H9 (cell line): Measurements from ENCODE around the gene HIPK2. TPM values are rescaled to one million over a fixed set of nuclear protein-coding genes. Genes with fewer than 3 reads are reported as not detected.

Experiments used
- DNase-seq: peaks from one replicate; pipeline ENCODE4 v3.0.0-alpha.2; 2017
- H2AFZ ChIP-seq: one replicate; pipeline ENCODE4 v1.6.1; 2013; ENCODE audit warnings: mild to moderate bottlenecking, low read length, control low read depth, moderate library complexity
- H2AK5ac ChIP-seq: 2 replicates; pipeline ENCODE4 v1.6.1; 2013; ENCODE audit warnings: low read length, control low read depth, mixed read lengths; ENCODE audit not compliant: insufficient read length
- H2BK120ac ChIP-seq: one replicate; pipeline ENCODE4 v1.6.1; 2013; ENCODE audit warnings: low read depth, mild to moderate bottlenecking, low read length, control low read depth, inconsistent platforms; ENCODE audit not compliant: poor library complexity, severe bottlenecking
- H2BK12ac ChIP-seq: 2 replicates; pipeline ENCODE4 v1.6.1; 2013; ENCODE audit warnings: low read length, control low read depth, mixed read lengths, low read depth; ENCODE audit not compliant: insufficient read length
- H2BK15ac ChIP-seq: 2 replicates; pipeline ENCODE4 v1.6.1; 2013; ENCODE audit warnings: low read depth, low read length, control low read depth
- H2BK20ac ChIP-seq: one replicate; pipeline ENCODE4 v1.6.1; 2013; ENCODE audit warnings: low read depth, mild to moderate bottlenecking, low read length, control low read depth, inconsistent platforms; ENCODE audit not compliant: poor library complexity, severe bottlenecking
- H2BK5ac ChIP-seq: 2 replicates; pipeline ENCODE4 v1.6.1; 2013; ENCODE audit warnings: low read length, control low read depth, mixed read lengths; ENCODE audit not compliant: insufficient read length
- H3K14ac ChIP-seq: 2 replicates; pipeline ENCODE4 v1.6.1; 2013; ENCODE audit warnings: low read length, control low read depth; ENCODE audit not compliant: insufficient read depth
- H3K18ac ChIP-seq: 2 replicates; pipeline ENCODE4 v1.6.1; 2013; ENCODE audit warnings: low read depth, mild to moderate bottlenecking, mixed read lengths, low read length, control low read depth; ENCODE audit not compliant: insufficient read length
- H3K23ac ChIP-seq: 2 replicates; pipeline ENCODE4 v1.6.1; 2013; ENCODE audit warnings: low read length, control low read depth, mixed read lengths, low read depth; ENCODE audit not compliant: insufficient read length
- H3K23me2 ChIP-seq: 2 replicates; pipeline ENCODE4 v1.6.1; 2013; ENCODE audit warnings: low read depth, mild to moderate bottlenecking, mixed read lengths, low read length, control low read depth; ENCODE audit not compliant: insufficient read length, poor library complexity, severe bottlenecking
- H3K27ac ChIP-seq: 2 replicates; pipeline ENCODE4 v1.5.1; 2013; ENCODE audit warnings: low read length, control low read depth, mixed read lengths, low read depth; ENCODE audit not compliant: insufficient read length
- H3K27me3 ChIP-seq: 2 replicates; pipeline ENCODE4 v1.6.1; 2013; ENCODE audit warnings: low read length, control low read depth, inconsistent platforms; ENCODE audit not compliant: insufficient read depth
- H3K4ac ChIP-seq: 2 replicates; pipeline ENCODE4 v1.6.1; 2013; ENCODE audit warnings: low read depth, mild to moderate bottlenecking, control low read depth, inconsistent platforms, low read length, moderate library complexity
- H3K4me1 ChIP-seq: 2 replicates; pipeline ENCODE4 v1.6.1; 2013; ENCODE audit warnings: low read length, control low read depth, inconsistent platforms; ENCODE audit not compliant: insufficient read depth
- H3K4me2 ChIP-seq: 2 replicates; pipeline ENCODE4 v1.6.1; 2013; ENCODE audit warnings: low read length, control low read depth, mixed read lengths; ENCODE audit not compliant: insufficient read length, insufficient read depth
- H3K56ac ChIP-seq: 2 replicates; pipeline ENCODE4 v1.6.1; 2013; ENCODE audit warnings: low read depth, mild to moderate bottlenecking, mixed read lengths, low read length, control low read depth; ENCODE audit not compliant: insufficient read length
- H3K79me1 ChIP-seq: 2 replicates; pipeline ENCODE4 v1.6.1; 2013; ENCODE audit warnings: low read depth, mild to moderate bottlenecking, moderate library complexity, low read length, control low read depth, inconsistent platforms; ENCODE audit not compliant: insufficient read depth, poor library complexity, severe bottlenecking
- H3K79me2 ChIP-seq: 2 replicates; pipeline ENCODE4 v1.6.1; 2013; ENCODE audit warnings: low read length, control low read depth, inconsistent platforms; ENCODE audit not compliant: insufficient read depth
- H3K9ac ChIP-seq: 2 replicates; pipeline ENCODE4 v1.6.1; 2013; ENCODE audit warnings: low read length, control low read depth, mixed read lengths; ENCODE audit not compliant: insufficient read length; ENCODE audit errors: extremely low read depth
- H3K9me3 ChIP-seq: one replicate; pipeline ENCODE4 v1.6.1; 2013; ENCODE audit warnings: low read depth, low read length, inconsistent platforms; ENCODE audit not compliant: control insufficient read depth
- H3T11ph ChIP-seq: one replicate; pipeline ENCODE4 v1.6.1; 2013; ENCODE audit warnings: mild to moderate bottlenecking, low read length, control low read depth, inconsistent platforms
- H4K20me1 ChIP-seq: one replicate; pipeline ENCODE4 v1.6.1; 2013; ENCODE audit not compliant: control insufficient read depth, insufficient read length, insufficient read depth
- H4K5ac ChIP-seq: 2 replicates; pipeline ENCODE4 v1.6.1; 2013; ENCODE audit warnings: low read depth, mild to moderate bottlenecking, mixed read lengths, low read length, control low read depth; ENCODE audit not compliant: insufficient read length
- H4K8ac ChIP-seq: replicated peaks from 2 replicates; pipeline ENCODE4 v1.6.1; 2013; ENCODE audit warnings: low read length, control low read depth, mixed read lengths, low read depth; ENCODE audit not compliant: insufficient read length
- H4K91ac ChIP-seq: 2 replicates; pipeline ENCODE4 v1.6.1; 2013; ENCODE audit warnings: low read depth, mild to moderate bottlenecking, moderate library complexity, mixed read lengths, low read length, control low read depth; ENCODE audit not compliant: insufficient read length
- H3K27ac Mint-ChIP-seq, 3 experiments: 2 replicates in 2 of 3; 3 replicates in 1 of 3; pipeline ENCODE4 v1.8.0; 2020 to 2021; ENCODE audit warnings: mixed read lengths in 3 of 3, mild to moderate bottlenecking in 1 of 3, moderate library complexity in 1 of 3
- H3K27me3 Mint-ChIP-seq: 2 replicates; pipeline ENCODE4 v1.8.0; 2021; ENCODE audit warnings: low read depth, mild to moderate bottlenecking, moderate library complexity, mixed read lengths
- H3K36me3 Mint-ChIP-seq, 3 experiments: 2 replicates in 2 of 3; 3 replicates in 1 of 3; pipeline ENCODE4 v1.8.0; 2020 to 2021; ENCODE audit warnings: low read depth in 3 of 3, mixed read lengths in 3 of 3; ENCODE audit not compliant: insufficient read depth in 1 of 3
- H3K4me1 Mint-ChIP-seq, 2 experiments: 2 replicates each; pipeline ENCODE4 v1.8.0; 2020; ENCODE audit warnings: mixed read lengths in 2 of 2
- H3K4me3 Mint-ChIP-seq, 2 experiments: 2 replicates in 1 of 2; 3 replicates in 1 of 2; pipeline ENCODE4 v1.8.0; 2020 to 2021; ENCODE audit warnings: mild to moderate bottlenecking in 2 of 2, mixed read lengths in 2 of 2, moderate library complexity in 1 of 2
- H3K9me3 Mint-ChIP-seq, 2 experiments: 2 replicates in 1 of 2; 3 replicates in 1 of 2; pipeline ENCODE4 v1.8.0; 2020; ENCODE audit warnings: mild to moderate bottlenecking in 2 of 2, mixed read lengths in 2 of 2, moderate library complexity in 1 of 2
- CTCF ChIP-seq: fragments of 200-600 bp; sonication (generic); conservative IDR thresholded peaks from 3 replicates; pipeline ENCODE4 v1.8.0; 2021; ENCODE audit warnings: antibody characterized with exemption, mild to moderate bottlenecking
- WGBS: extraction: QIAGEN DNeasy Blood & Tissue Kit; methylation state at CpG from one replicate; pipeline ENCODE4 v1.1.7; 2013; ENCODE audit warnings: missing lambda C conversion rate, low lambda C conversion rate, mixed read lengths; ENCODE audit not compliant: insufficient read length; ENCODE audit errors: extremely low coverage; 5-methylcytosine and 5-hydroxymethylcytosine counted together
- total RNA-seq: library from RNA; stranded (reverse); gene quantifications from 2 replicates; pipeline ENCODE4 v1.2.1, GENCODE V29; 2021

Gene HIPK2
- total RNA-seq, 1 experiment from 2014 or later, result 21.9 TPM

GRCh38 chr7:139532636-139533155 is 245.1 kb downstream of the HIPK2 start:
- Histone ChIP-seq H3K4me2 (no peak overlapping the region), H2AFZ (no peak overlapping the region), H4K20me1 (no peaks in the 10 kb centered on the region), H2BK5ac (no peak overlapping the region), H4K8ac (no peak overlapping the region), H2BK12ac (no peak overlapping the region), H3K23me2 (no peaks in the 10 kb centered on the region), H3K4me1 (peaks cover 2% of the 10 kb centered on the region), H3K79me2 (no peaks in the 10 kb centered on the region), H3T11ph (no peak overlapping the region), H3K56ac (no peak overlapping the region), H2BK20ac (no peak overlapping the region), H3K9ac (no peak overlapping the region), H4K91ac (no peak overlapping the region), H3K27ac (no peak overlapping the region), H3K18ac (no peak overlapping the region), H3K9me3 (no peaks in the 10 kb centered on the region), H4K5ac (no peak overlapping the region), H3K23ac (no peak overlapping the region), H2AK5ac (no peak overlapping the region), H3K14ac (no peak overlapping the region), H3K79me1 (no peaks in the 10 kb centered on the region), H2BK15ac (no peak overlapping the region), H3K4ac (no peak overlapping the region), H3K27me3 (no peaks in the 10 kb centered on the region), H2BK120ac (no peak overlapping the region)
- TF ChIP-seq CTCF, result no peak
- no peak overlapping the region for H3K27ac Mint-ChIP-seq
- H3K4me1 Mint-ChIP-seq, result peaks cover 8 to 13% of the 10 kb centered on the region in 2 experiments
- peaks cover 20% of the 10 kb centered on the region for H3K27me3 Mint-ChIP-seq
- H3K4me3 Mint-ChIP-seq, result no peak overlapping the region
- H3K9me3 Mint-ChIP-seq, result peaks cover 0 to 3% of the 10 kb centered on the region in 2 experiments; a peak in 2 of 5 replicates
- no CpG with 5 or more reads among the region's 6 CpGs for WGBS
- no peak for DNase-seq
- no peaks in the 10 kb centered on the region for H3K36me3 Mint-ChIP-seq
